H1 (cell line): ENCODE measurements around the gene CCDC106. TPM values are rescaled to one million over a fixed set of nuclear protein-coding genes. Genes with fewer than 3 reads are reported as not detected.

Experiments used
- CTCF ChIA-PET: fragments of 300-600 bp; sonication (Branson Sonifier 250); formaldehyde crosslinking; loops from one replicate; lab custom pipeline; 2021; ENCODE audit not compliant: partially characterized antibody; lab: Charles Lee
- POLR2A ChIA-PET: fragments of 300-600 bp; sonication (Branson Sonifier 250); formaldehyde crosslinking; loops from one replicate; lab custom pipeline; 2021; ENCODE audit warnings: inconsistent platforms; ENCODE audit not compliant: partially characterized antibody; lab: Charles Lee
- DNase-seq, 2 experiments: peaks; one replicate each; pipeline versions ENCODE4 v3.0.0 to v3.0.0-alpha.2; 2010 to 2022; ENCODE audit warnings: low spot score in 2 of 2, low read depth in 1 of 2, mixed read lengths in 1 of 2
- FAIRE-seq: peaks from 2 replicates; lab custom pipeline; 2011; peaks lifted over from hg19 to GRCh38; lab: Jason Lieb, UNC
- H2AFZ ChIP-seq: 2 replicates; pipeline ENCODE4 v1.8.1; 2012; ENCODE audit warnings: low read length, inconsistent platforms
- H2AK5ac ChIP-seq: 2 replicates; pipeline ENCODE4 v1.6.1; 2013; ENCODE audit warnings: low read depth, low read length
- H2BK120ac ChIP-seq: replicated peaks from 2 replicates; pipeline ENCODE3; 2013; ENCODE audit warnings: low read depth, low read length, inconsistent platforms
- H2BK12ac ChIP-seq: 2 replicates; pipeline ENCODE4 v1.6.1; 2013; ENCODE audit warnings: low read depth, low read length
- H2BK15ac ChIP-seq: 2 replicates; pipeline ENCODE4 v1.6.1; 2013; ENCODE audit warnings: low read length
- H2BK20ac ChIP-seq: 2 replicates; pipeline ENCODE4 v1.6.1; 2013; ENCODE audit warnings: low read length
- H2BK5ac ChIP-seq: 2 replicates; pipeline ENCODE4 v1.6.1; 2013; ENCODE audit warnings: low read depth, low read length
- H3K14ac ChIP-seq: 2 replicates; pipeline ENCODE4 v1.6.1; 2013; ENCODE audit warnings: inconsistent platforms; ENCODE audit not compliant: insufficient read length
- H3K18ac ChIP-seq: 2 replicates; pipeline ENCODE4 v1.6.1; 2013; ENCODE audit warnings: low read length; ENCODE audit errors: extremely low read depth
- H3K23ac ChIP-seq: 2 replicates; pipeline ENCODE4 v1.6.1; 2013; ENCODE audit warnings: inconsistent platforms; ENCODE audit not compliant: insufficient read length
- H3K23me2 ChIP-seq: 2 replicates; pipeline ENCODE4 v1.6.1; 2013; ENCODE audit warnings: low read depth, low read length
- H3K27ac ChIP-seq: 2 replicates; pipeline ENCODE4 v1.6.1; 2011; ENCODE audit warnings: low read depth, low read length, inconsistent platforms
- H3K27me3 ChIP-seq, 4 experiments: replicated peaks in 1 of 4; 1 replicate in 1 of 4; 2 replicates in 3 of 4; pipeline versions ENCODE4 v1.6.1 to v1.8.1; 2011 to 2013; ENCODE audit warnings: low read length in 3 of 4, mild to moderate bottlenecking in 3 of 4, inconsistent platforms in 2 of 4, mixed read lengths in 2 of 4, moderate library complexity in 1 of 4; ENCODE audit not compliant: control insufficient read depth in 3 of 4, insufficient read depth in 3 of 4; ENCODE audit errors: extremely low read depth in 1 of 4
- H3K36me3 ChIP-seq, 4 experiments: 2 replicates each; pipeline versions ENCODE4 v1.6.1 to v1.8.1; 2011 to 2013; ENCODE audit warnings: mild to moderate bottlenecking in 4 of 4, low read length in 3 of 4, moderate library complexity in 2 of 4, control low read depth in 1 of 4, inconsistent platforms in 1 of 4; ENCODE audit not compliant: insufficient read depth in 4 of 4, control insufficient read depth in 2 of 4
- H3K4ac ChIP-seq: replicated peaks from 2 replicates; pipeline ENCODE3; 2013; ENCODE audit warnings: low read length, low read depth, mixed read lengths, inconsistent platforms; ENCODE audit not compliant: insufficient read length
- H3K4me1 ChIP-seq, 4 experiments: replicated peaks in 1 of 4; 1 replicate in 1 of 4; 2 replicates in 3 of 4; pipeline versions ENCODE4 v1.6.1 to v1.8.1; 2011 to 2013; ENCODE audit warnings: low read length in 3 of 4, inconsistent platforms in 2 of 4, mixed read lengths in 1 of 4; ENCODE audit not compliant: insufficient read depth in 4 of 4, control insufficient read depth in 3 of 4
- H3K4me2 ChIP-seq, 2 experiments: 2 replicates each; pipeline versions ENCODE4 v1.6.1 to v1.8.1; 2011 to 2013; ENCODE audit warnings: low read depth in 2 of 2, low read length in 2 of 2, control low read depth in 1 of 2, inconsistent platforms in 1 of 2, mild to moderate bottlenecking in 1 of 2; ENCODE audit not compliant: insufficient read depth in 1 of 2
- H3K4me3 ChIP-seq, 4 experiments: fragments of 200-600, 300-600 bp in 1 of 4; sonication (generic), shearing (Covaris generic), sonication (Bioruptor Twin) in 1 of 4; 2 replicates each; pipeline versions ENCODE4 v1.5.1 to v1.8.1; 2011 to 2016; ENCODE audit warnings: low read length in 4 of 4, low read depth in 3 of 4, control low read depth in 2 of 4, inconsistent platforms in 2 of 4, mild to moderate bottlenecking in 2 of 4, mixed read lengths in 1 of 4, moderate library complexity in 1 of 4; ENCODE audit not compliant: insufficient read depth in 2 of 4; ENCODE audit errors: extremely low read depth in 1 of 4
- H3K56ac ChIP-seq: replicated peaks from 2 replicates; pipeline ENCODE3; 2013; ENCODE audit warnings: low read depth, mild to moderate bottlenecking, mixed read lengths, low read length, inconsistent platforms; ENCODE audit not compliant: insufficient read length
- H3K79me1 ChIP-seq: 2 replicates; pipeline ENCODE4 v1.6.1; 2013; ENCODE audit warnings: low read depth, low read length, control low read depth
- H3K79me2 ChIP-seq, 2 experiments: 2 replicates each; pipeline versions ENCODE4 v1.6.1 to v1.8.1; 2012 to 2013; ENCODE audit warnings: low read length in 2 of 2, mild to moderate bottlenecking in 2 of 2, inconsistent platforms in 1 of 2; ENCODE audit not compliant: insufficient read depth in 2 of 2, control insufficient read depth in 1 of 2
- H3K9ac ChIP-seq, 4 experiments: replicated peaks in 1 of 4; 1 replicate in 1 of 4; 2 replicates in 3 of 4; pipeline versions ENCODE4 v1.6.1 to v1.8.1; 2011 to 2013; ENCODE audit warnings: low read depth in 3 of 4, low read length in 3 of 4, control low read depth in 2 of 4, mild to moderate bottlenecking in 2 of 4, moderate library complexity in 2 of 4, inconsistent platforms in 1 of 4; ENCODE audit errors: extremely low read depth in 1 of 4
- H3K9me3 ChIP-seq, 2 experiments: 2 replicates each; pipeline versions ENCODE4 v1.6.1 to v1.8.1; 2012 to 2013; ENCODE audit warnings: mild to moderate bottlenecking in 2 of 2, moderate library complexity in 2 of 2, control low read depth in 1 of 2, inconsistent platforms in 1 of 2, low read depth in 1 of 2, low read length in 1 of 2, mixed read lengths in 1 of 2; ENCODE audit not compliant: insufficient read depth in 2 of 2
- H4K20me1 ChIP-seq, 2 experiments: replicated peaks in 1 of 2; 2 replicates each; pipeline versions ENCODE3 to v1.8.1; 2011 to 2013; ENCODE audit warnings: inconsistent platforms in 2 of 2, low read length in 2 of 2, mild to moderate bottlenecking in 1 of 2; ENCODE audit not compliant: insufficient read depth in 2 of 2, control insufficient read depth in 1 of 2
- H4K5ac ChIP-seq: 2 replicates; pipeline ENCODE4 v1.6.1; 2013; ENCODE audit warnings: low read length, low read depth, mixed read lengths, inconsistent platforms; ENCODE audit not compliant: insufficient read length
- H4K8ac ChIP-seq: 2 replicates; pipeline ENCODE4 v1.8.0; 2013; ENCODE audit warnings: mild to moderate bottlenecking, moderate library complexity, low read length, inconsistent platforms; ENCODE audit not compliant: insufficient read depth; ENCODE audit errors: extremely low read depth
- H4K91ac ChIP-seq: replicated peaks from 2 replicates; pipeline ENCODE3; 2013; ENCODE audit warnings: low read length, mixed read lengths, inconsistent platforms; ENCODE audit not compliant: insufficient read length
- BCL11A ChIP-seq, 2 experiments: IDR thresholded peaks; one replicate each; pipeline ENCODE4 v1.6.1; 2011; ENCODE audit warnings: low read depth in 2 of 2, low read length in 2 of 2, mild to moderate bottlenecking in 2 of 2
- JUN ChIP-seq: IDR thresholded peaks from 2 replicates; pipeline ENCODE4 v1.6.1; 2011; ENCODE audit warnings: low read depth, mild to moderate bottlenecking, improper control_type of control experiment, low read length
- RXRA ChIP-seq: IDR thresholded peaks from 2 replicates; pipeline ENCODE4 v1.6.1; 2011; ENCODE audit warnings: low read depth, mild to moderate bottlenecking, low read length, moderate library complexity; ENCODE audit not compliant: insufficient read depth
- TBP ChIP-seq: IDR thresholded peaks from 2 replicates; pipeline ENCODE4 v1.6.1; 2011; ENCODE audit warnings: low read depth, low read length, improper control_type of control experiment
- ZNF274 ChIP-seq: IDR thresholded peaks from 2 replicates; pipeline ENCODE4 v1.7.0; 2012; ENCODE audit warnings: low read length, borderline replicate concordance; ENCODE audit errors: extremely low read depth
- WGBS, 2 experiments: shearing (Covaris generic) in 1 of 2; methylation state at CpG; one replicate each; pipeline versions ENCODE4 v1.1.6 to v1.1.7; 2013 to 2015; ENCODE audit warnings: low lambda C conversion rate in 2 of 2, mixed read lengths in 2 of 2, inconsistent platforms in 1 of 2, low coverage in 1 of 2, missing lambda C conversion rate in 1 of 2; ENCODE audit not compliant: insufficient replicate concordance in 2 of 2, insufficient coverage in 1 of 2, insufficient read length in 1 of 2; ENCODE audit errors: extremely low coverage in 1 of 2, missing lambda C conversion rate in 1 of 2; 5-methylcytosine and 5-hydroxymethylcytosine counted together
- polyA plus RNA-seq, 7 experiments: library from polyadenylated mRNA; depleted of rRNA in 3 of 7; stranded (reverse) in 5 of 7; unstranded in 2 of 7; fragments of >200 nt in 5 of 7; fragments of 200-250 nt in 2 of 7; gene quantifications; 1 replicate in 5 of 7; 2 replicates in 1 of 7; 4 replicates in 1 of 7; pipeline versions ENCODE4 v1.2.1 to v1.2.3, GENCODE V29; 2011 to 2013; ENCODE audit warnings: missing spikeins in 2 of 7, mixed read lengths in 2 of 7
- total RNA-seq: library from RNA; stranded (reverse); fragmentation: NEBNext Ultra II Directional; extraction: Animal tissue kit (Norgen Biotek cat#: 25700); gene quantifications from 2 replicates; pipeline ENCODE4 v1.2.1, GENCODE V29; 2021

CCDC106 gene
- total and polyA plus RNA-seq, 2 of the 8 experiments (the other 6 are each of a cell fraction or from before 2014, with no cell fraction given): 12.0 to 20.1 TPM

DNA sequence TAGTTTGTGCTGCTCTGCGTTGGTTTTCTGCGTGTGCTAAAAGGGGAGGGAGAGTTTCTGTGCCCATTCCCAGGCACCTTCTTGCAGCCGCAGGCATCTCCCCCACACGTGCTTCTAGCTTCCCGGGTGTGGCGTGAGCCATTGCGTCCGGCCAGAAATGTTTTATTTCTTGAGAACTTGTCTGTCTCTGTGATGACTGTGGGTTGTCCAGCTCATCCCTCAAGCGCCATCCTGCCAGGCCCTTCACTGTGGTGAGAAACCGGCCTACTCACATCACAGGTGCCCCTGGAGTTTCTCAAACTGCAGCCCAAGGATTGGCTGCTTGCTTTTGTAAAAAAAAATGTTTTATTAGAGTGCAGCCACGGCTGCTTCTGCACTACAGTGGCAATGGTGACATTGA, 51.2 kb downstream of the CCDC106 start:
- no peak overlapping the region for H3K14ac ChIP-seq
- H2BK120ac ChIP-seq: no peak overlapping the region
- ChIA-PET POLR2A (interaction anchor here (0.9 to 1.3 kb wide), 3 partner anchors 18 to 27 kb away, joined by 3 to 5 read pairs (median 4); partner anchors contain the start of gene EPN1), CTCF (interaction anchor here (0.6 kb wide), 1 partner anchor 863 kb away, joined by 3 read pairs; no protein-coding TSS in a partner anchor)
- no peak overlapping the region for H3K56ac ChIP-seq
- H3K4me1 ChIP-seq: no peaks in the 10 kb centered on the region; a peak in 1 of 7 replicates
- peaks cover under 1 to 15% of the 10 kb centered on the region in 2 experiments; a peak in 2 of 4 replicates for H3K9me3 ChIP-seq
- WGBS, 2 experiments: 92% methylated on average over 11 of the region's 11 CpGs; no CpG with 5 or more reads in 1 of the 2 experiments
- H3K18ac ChIP-seq: no peak overlapping the region
- H2AFZ ChIP-seq: no peak overlapping the region
- peaks cover 0 to 4% of the 10 kb centered on the region in 2 experiments for H4K20me1 ChIP-seq
- no peak overlapping the region for H3K4ac ChIP-seq
- peaks cover 2 to 14% (median 9%) of the 10 kb centered on the region in 4 experiments; a peak in 6 of 8 replicates for H3K36me3 ChIP-seq
- no peaks in the 10 kb centered on the region for H3K27me3 ChIP-seq
- FAIRE-seq (no peak), DNase-seq (no peak)
- no peak overlapping the region for H3K4me2 ChIP-seq
- H3K4me3 ChIP-seq: no peak overlapping the region
- H3K79me1 ChIP-seq: no peaks in the 10 kb centered on the region
- H2BK12ac ChIP-seq: no peak overlapping the region
- H2BK15ac ChIP-seq: no peak overlapping the region
- H3K9ac ChIP-seq: no peak overlapping the region
- no peak overlapping the region for H4K91ac ChIP-seq
- H2BK20ac ChIP-seq: no peak overlapping the region
- H2AK5ac ChIP-seq: no peak overlapping the region
- H3K23me2 ChIP-seq: no peaks in the 10 kb centered on the region
- no peak overlapping the region for H4K8ac ChIP-seq
- no peak overlapping the region for H4K5ac ChIP-seq
- no peak overlapping the region for H3K27ac ChIP-seq
- no peak overlapping the region for H2BK5ac ChIP-seq
- H3K79me2 ChIP-seq: no peaks in the 10 kb centered on the region
- no peak overlapping the region for H3K23ac ChIP-seq
- TF ChIP-seq BCL11A (IDR thresholded peaks at IDR 0.05; ENCODE audit: low read depth in 2 of 2, low read length in 2 of 2) (no peak), ZNF274 (no peak), JUN (no peak), TBP (no peak), RXRA (no peak)
